CD4-positive, alpha-beta T cell (primary cell): Measurements from ENCODE around the gene ZNF778. TPM values are rescaled to one million over a fixed set of nuclear protein-coding genes. Genes with fewer than 3 reads are reported as not detected.

Experiments
- ATAC-seq: fragments of 200-7000 bp; cut with Tn5 transposase; one replicate; pipeline ENCODE4 v1.10.0; 2022; ENCODE audit warnings: mild to moderate bottlenecking; ENCODE audit not compliant: poor library complexity
- CTCF ChIA-PET: fragments of 350-600 bp; sonication (Branson Sonifier 250); formaldehyde crosslinking; loops from one replicate; lab custom pipeline; 2021; ENCODE audit warnings: antibody characterized with exemption, inconsistent platforms; lab: Charles Lee
- POLR2A ChIA-PET: fragments of 350-600 bp; sonication (Branson Sonifier 250); formaldehyde crosslinking; loops from one replicate; lab custom pipeline; 2021; ENCODE audit warnings: antibody characterized with exemption, inconsistent platforms; lab: Charles Lee
- DNase-seq, 14 experiments: peaks; one replicate each; pipeline ENCODE4 v3.0.0-alpha.2; 2013 to 2020; ENCODE audit warnings: mixed read lengths in 2 of 14
- H3K27ac ChIP-seq, 2 donors: one replicate each; pipeline versions ENCODE4 v1.5.1 to v1.7.0; 2013; ENCODE audit warnings: low read length in 2 of 2, low read depth in 1 of 2, mild to moderate bottlenecking in 1 of 2
- H3K27me3 ChIP-seq, 2 experiments: 1 replicate in 1 of 2; 2 replicates in 1 of 2; pipeline versions ENCODE4 v1.6.1 to v1.7.0; 2013; ENCODE audit warnings: low read length in 2 of 2, control low read depth in 1 of 2, mild to moderate bottlenecking in 1 of 2, moderate library complexity in 1 of 2; ENCODE audit not compliant: insufficient read depth in 2 of 2, control insufficient read depth in 1 of 2
- H3K36me3 ChIP-seq: one replicate; pipeline ENCODE4 v1.6.1; 2013; ENCODE audit warnings: low read length, control low read depth; ENCODE audit not compliant: insufficient read depth
- H3K4me1 ChIP-seq: one replicate; pipeline ENCODE4 v1.6.1; 2013; ENCODE audit warnings: low read length, control low read depth; ENCODE audit not compliant: insufficient read depth
- H3K4me3 ChIP-seq: one replicate; pipeline ENCODE4 v1.5.1; 2013; ENCODE audit warnings: mild to moderate bottlenecking, low read length, moderate library complexity
- H3K9me3 ChIP-seq, 2 experiments: 1 replicate in 1 of 2; 2 replicates in 1 of 2; pipeline versions ENCODE4 v1.6.1 to v1.7.0; 2013; ENCODE audit warnings: low read length in 2 of 2, mild to moderate bottlenecking in 2 of 2, control low read depth in 1 of 2, moderate library complexity in 1 of 2; ENCODE audit not compliant: control insufficient read depth in 1 of 2, insufficient read depth in 1 of 2
- H3K27ac Mint-ChIP-seq: one replicate; pipeline ENCODE4 v1.8.0; 2020; ENCODE audit warnings: mixed read lengths
- H3K27me3 Mint-ChIP-seq: one replicate; pipeline ENCODE4 v1.8.0; 2021; ENCODE audit warnings: mixed read lengths
- H3K36me3 Mint-ChIP-seq: one replicate; pipeline ENCODE4 v1.8.0; 2021; ENCODE audit warnings: low read depth, mixed read lengths
- H3K4me1 Mint-ChIP-seq: one replicate; pipeline ENCODE4 v1.8.0; 2021; ENCODE audit warnings: low read depth, mixed read lengths
- H3K4me3 Mint-ChIP-seq: one replicate; pipeline ENCODE4 v1.8.0; 2020; ENCODE audit warnings: mild to moderate bottlenecking, mixed read lengths
- H3K9me3 Mint-ChIP-seq: one replicate; pipeline ENCODE4 v1.8.0; 2020; ENCODE audit warnings: mixed read lengths
- CTCF ChIP-seq: fragments of 200-600 bp; IDR thresholded peaks from one replicate; pipeline ENCODE4 v1.8.0; 2022; ENCODE audit warnings: antibody characterized with exemption, mild to moderate bottlenecking
- intact Hi-C, 2 experiments: fragments of 100-400 bp; cut with DNase I in 1 of 2; cut with micrococcal nuclease in 1 of 2; formaldehyde crosslinking; loops; one replicate each; pipeline versions ENCODE4 v1.15.1 to v1.9.0; 2023 to 2025; cut with DNase I, micrococcal nuclease
- total RNA-seq, 174 experiments: library from RNA in 2 of 174; stranded (reverse) in 2 of 174; gene quantifications; one replicate each; pipeline ENCODE4 v1.2.3 and lab custom pipeline; 2021 to 2026

The ZNF778 gene
- total RNA-seq, 2 experiments from 2014 or later: 4.0 to 6.7 TPM

DNA sequence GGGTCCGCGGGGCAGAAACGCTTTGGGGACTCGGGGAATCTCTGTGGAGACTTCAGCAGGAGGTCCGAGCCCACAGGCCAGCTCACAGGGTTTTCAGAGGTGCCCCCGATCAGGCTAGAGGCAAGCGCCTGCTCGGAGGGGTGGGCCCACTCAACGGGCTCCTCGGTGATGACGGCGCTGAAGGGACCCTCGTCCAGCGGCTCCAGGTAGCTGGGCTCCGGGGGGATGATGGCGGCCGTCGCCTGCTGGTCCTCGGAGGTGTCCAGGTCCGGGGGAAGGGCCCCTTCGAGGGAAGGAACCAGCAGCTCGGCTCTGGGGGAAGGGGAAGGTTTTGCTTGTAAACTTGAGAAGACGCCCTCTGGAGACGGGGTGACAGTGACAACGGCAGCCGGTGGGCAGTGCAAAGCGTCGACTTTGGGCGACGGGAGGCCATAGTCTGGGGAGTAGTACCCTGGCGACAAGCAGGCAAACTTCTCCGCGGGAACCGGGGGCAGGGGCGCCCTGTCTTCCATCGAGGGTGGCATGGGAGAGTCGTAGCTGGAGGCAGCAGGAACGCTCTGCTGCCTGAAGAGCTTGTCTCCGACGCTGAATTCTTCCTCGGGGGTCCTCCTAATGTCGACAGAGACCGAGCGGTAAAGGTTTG is 63.2 kb downstream of the ZNF778 start:
- CTCF ChIA-PET: no interaction called here
- Histone ChIP-seq H3K36me3 (peaks cover 76% of the 10 kb centered on the region), H3K27ac (no peak overlapping the region), H3K9me3 (peaks cover 0 to 7% of the 10 kb centered on the region in 2 experiments), H3K4me1 (no peaks in the 10 kb centered on the region), H3K27me3 (no peaks in the 10 kb centered on the region), H3K4me3 (no peak overlapping the region)
- TF ChIP-seq CTCF: no peak
- intact Hi-C loops: no loop called here
- Mint-ChIP-seq H3K27ac (no peak overlapping the region), H3K4me1 (no peaks in the 10 kb centered on the region), H3K4me3 (no peak overlapping the region), H3K27me3 (no peaks in the 10 kb centered on the region), H3K36me3 (peaks cover 29% of the 10 kb centered on the region), H3K9me3 (no peaks in the 10 kb centered on the region)
- DNase-seq (no peak), ATAC-seq (no peak)
- POLR2A ChIA-PET: no interaction called here

GRCh38 chr16:89281189-89281577 is 63.7 kb downstream of the ZNF778 start:
- Mint-ChIP-seq H3K9me3 (no peaks in the 10 kb centered on the region), H3K27ac (no peak overlapping the region), H3K4me3 (no peak overlapping the region), H3K27me3 (no peaks in the 10 kb centered on the region), H3K36me3 (peaks cover 25% of the 10 kb centered on the region), H3K4me1 (no peaks in the 10 kb centered on the region)
- no peak overlapping the region for H3K4me3 ChIP-seq
- ChIA-PET CTCF (no interaction called here), POLR2A (no interaction called here)
- H3K27ac ChIP-seq: no peak overlapping the region
- ATAC-seq (no peak), DNase-seq (no peak)
- no peak for TF ChIP-seq CTCF
- intact Hi-C loops: no loop called here
- peaks cover 0 to 7% of the 10 kb centered on the region in 2 experiments for H3K9me3 ChIP-seq
- no peaks in the 10 kb centered on the region for H3K27me3 ChIP-seq
- H3K4me1 ChIP-seq: no peaks in the 10 kb centered on the region
- H3K36me3 ChIP-seq: peaks cover 76% of the 10 kb centered on the region

DNA sequence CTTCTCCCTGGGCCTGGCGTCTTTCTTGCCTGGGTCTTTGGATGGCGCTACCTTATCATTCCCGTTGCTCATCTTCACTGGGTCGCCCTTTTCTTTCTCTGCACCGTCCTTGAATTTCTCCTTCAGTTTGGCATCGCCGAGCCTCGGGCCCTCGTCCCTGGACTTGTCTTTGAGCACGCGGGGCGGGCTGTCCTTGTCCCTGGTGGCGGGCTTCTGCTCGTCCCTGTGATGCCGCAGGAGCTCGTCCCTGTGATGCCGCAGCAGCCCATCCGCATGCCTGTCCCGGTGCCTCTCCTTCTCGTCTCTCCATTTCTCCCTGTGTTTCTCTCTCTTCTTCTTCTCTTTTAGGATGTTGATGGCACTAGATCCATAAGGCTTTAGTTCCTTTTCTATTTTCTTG is 64.3 kb downstream of the ZNF778 start:
- Mint-ChIP-seq H3K36me3 (peaks cover 20% of the 10 kb centered on the region), H3K27me3 (no peaks in the 10 kb centered on the region), H3K27ac (no peak overlapping the region), H3K9me3 (no peaks in the 10 kb centered on the region), H3K4me3 (no peak overlapping the region), H3K4me1 (no peaks in the 10 kb centered on the region)
- H3K4me1 ChIP-seq: no peaks in the 10 kb centered on the region
- intact Hi-C loops: no loop called here
- no peak overlapping the region for H3K4me3 ChIP-seq
- no peak for TF ChIP-seq CTCF
- H3K27me3 ChIP-seq: no peaks in the 10 kb centered on the region
- DNase-seq (no peak), ATAC-seq (no peak)
- CTCF ChIA-PET: no interaction called here
- H3K36me3 ChIP-seq: peaks cover 80% of the 10 kb centered on the region
- POLR2A ChIA-PET: no interaction called here
- peaks cover 0 to 7% of the 10 kb centered on the region in 2 experiments for H3K9me3 ChIP-seq
- no peak overlapping the region for H3K27ac ChIP-seq
